ENCODE results near the gene CCL26. TPM values are rescaled to one million over a fixed set of nuclear protein-coding genes. Genes with fewer than 3 reads are reported as not detected.

CCL26 gene
- total RNA-seq, 1 donor from 2014 or later: 0.89 TPM

DNA sequence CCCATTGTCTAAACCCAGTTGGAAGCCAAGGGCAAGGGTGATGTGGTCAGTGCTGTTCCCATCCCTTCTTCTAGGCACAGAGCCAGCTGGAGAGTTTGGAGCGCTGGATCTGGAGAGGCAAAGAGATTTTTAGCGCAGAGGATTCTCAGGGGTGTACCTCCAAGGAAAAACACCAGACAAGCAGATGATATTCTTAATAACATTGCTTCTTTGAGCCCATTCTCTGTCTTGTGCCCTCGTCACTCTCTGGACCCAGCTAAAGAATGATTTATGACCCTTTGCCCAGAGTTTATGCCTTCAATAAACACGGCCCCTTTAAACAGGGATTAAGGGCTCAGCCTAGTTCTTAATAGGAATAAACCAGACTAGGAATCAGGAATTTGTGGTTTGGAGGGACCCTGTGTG lies 28.6 kb downstream of the CCL26 start:
- no peak for DNase-seq (ENCODE audit: low spot score)
- Mint-ChIP-seq H3K36me3 (ENCODE audit: low read depth) (no peaks in the 10 kb centered on the region), H3K27me3 (ENCODE audit: low read depth) (peaks cover 10% of the 10 kb centered on the region), H3K9me3 (no peaks in the 10 kb centered on the region), H3K4me3 (ENCODE audit: low read depth) (no peak overlapping the region), H3K27ac (no peak overlapping the region), H3K4me1 (ENCODE audit: low read depth) (peaks cover 8% of the 10 kb centered on the region)
- intact Hi-C loops (cut with micrococcal nuclease): no loop called here

DNA sequence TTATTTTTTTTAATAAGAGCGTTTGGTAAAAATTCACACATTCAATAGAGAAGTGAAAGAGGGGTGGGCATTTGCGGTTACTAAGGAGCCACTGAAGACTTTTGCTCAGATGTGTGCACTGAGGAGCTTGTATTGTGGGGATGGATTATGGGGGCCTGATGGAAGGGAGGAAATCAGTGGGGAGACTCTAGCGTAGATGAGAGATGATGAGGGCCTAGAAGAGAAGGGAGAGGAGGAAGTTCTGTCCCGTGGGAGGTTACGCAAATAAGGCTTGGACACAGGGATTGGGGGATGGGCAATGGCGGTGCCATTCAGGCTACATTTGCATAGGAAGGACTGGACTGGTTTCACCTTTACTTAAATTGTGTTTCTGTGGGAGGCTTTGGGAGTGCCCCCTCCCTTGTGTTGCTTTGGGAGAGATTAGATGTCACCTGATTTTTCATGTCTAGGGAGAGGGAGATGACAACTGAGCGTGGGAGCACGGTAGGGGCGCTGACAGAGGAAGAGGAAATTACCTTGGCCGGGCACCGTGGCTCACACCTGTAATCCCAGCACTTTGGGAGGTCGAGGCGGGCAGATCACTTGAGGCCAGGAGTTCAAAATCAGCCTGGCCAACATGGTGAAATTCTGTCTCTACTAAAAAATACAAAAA lies 31.0 kb downstream of the CCL26 start:
- intact Hi-C loops (cut with micrococcal nuclease): no loop called here
- H3K9me3 Mint-ChIP-seq: no peaks in the 10 kb centered on the region
- H3K27ac Mint-ChIP-seq: no peak overlapping the region
- H3K4me1 Mint-ChIP-seq (ENCODE audit: low read depth): peaks cover 10% of the 10 kb centered on the region
- peaks cover 17% of the 10 kb centered on the region for H3K27me3 Mint-ChIP-seq (ENCODE audit: low read depth)
- H3K36me3 Mint-ChIP-seq (ENCODE audit: low read depth): no peaks in the 10 kb centered on the region
- no peak for DNase-seq (ENCODE audit: low spot score)
- H3K4me3 Mint-ChIP-seq (ENCODE audit: low read depth): no peak overlapping the region

GRCh38 chr7:75739796-75740672 lies 32.0 kb downstream of the CCL26 start:
- intact Hi-C loops (cut with micrococcal nuclease): loop anchor here (2.0 to 5.0 kb wide), 3 partner anchors 177 to 253 kb away; partner anchors contain the start of genes POM121C and POR
- H3K4me1 Mint-ChIP-seq (ENCODE audit: low read depth): peaks cover 10% of the 10 kb centered on the region
- DNase-seq (ENCODE audit: low spot score): peak; percentile 65
- peak overlapping the region; percentile 89 for H3K4me3 Mint-ChIP-seq (ENCODE audit: low read depth)
- H3K27me3 Mint-ChIP-seq (ENCODE audit: low read depth): peaks cover 17% of the 10 kb centered on the region
- H3K9me3 Mint-ChIP-seq: no peaks in the 10 kb centered on the region
- H3K27ac Mint-ChIP-seq: peak overlapping the region; percentile 90
- no peaks in the 10 kb centered on the region for H3K36me3 Mint-ChIP-seq (ENCODE audit: low read depth)

DNA sequence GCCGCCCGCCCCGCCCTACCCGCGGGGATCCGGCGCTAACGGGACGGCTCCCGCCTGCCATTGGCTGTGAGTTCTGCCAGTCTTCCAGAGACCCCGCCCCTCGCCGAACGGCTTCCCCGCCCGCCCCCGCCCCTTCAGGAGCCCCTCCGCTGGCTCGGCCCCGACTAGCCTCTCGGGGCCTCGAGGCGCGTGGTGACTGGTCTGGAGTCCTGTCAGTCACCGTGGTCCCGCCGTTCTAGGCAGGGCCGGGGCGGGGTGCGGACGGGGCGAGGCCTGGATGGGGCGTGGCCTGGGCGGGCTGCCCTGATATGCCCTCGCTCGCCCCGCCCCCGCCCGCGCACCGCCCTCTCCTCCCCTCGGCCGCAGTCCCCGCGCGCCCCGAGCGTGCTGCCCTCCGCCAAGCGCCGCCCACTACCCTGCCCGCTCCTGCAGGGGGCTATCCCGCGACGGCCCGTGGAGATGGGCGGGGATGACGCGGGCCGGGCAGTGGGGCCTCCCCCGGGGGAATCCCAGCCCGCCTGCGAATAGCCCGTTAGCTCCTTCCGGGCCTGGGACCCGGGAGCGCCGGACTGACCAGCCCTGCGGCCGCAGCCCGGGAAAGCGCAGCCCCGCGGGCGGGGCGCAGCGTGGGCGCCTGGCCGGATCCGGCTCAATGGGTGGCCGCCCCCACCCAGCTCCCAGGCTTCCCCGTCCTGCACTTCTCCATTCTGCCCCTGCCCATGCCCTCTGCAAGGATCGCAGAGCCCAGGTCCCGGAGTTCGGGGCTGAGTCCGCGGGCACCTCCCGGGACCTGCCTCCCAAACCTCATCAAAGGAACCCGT lies 32.8 kb downstream of the CCL26 start:
- peak overlapping the region; percentile 89 for H3K4me3 Mint-ChIP-seq (ENCODE audit: low read depth)
- peak; percentile 98 for DNase-seq (ENCODE audit: low spot score)
- H3K4me1 Mint-ChIP-seq (ENCODE audit: low read depth): peaks cover 10% of the 10 kb centered on the region
- H3K27ac Mint-ChIP-seq: peak overlapping the region; percentile 90
- H3K9me3 Mint-ChIP-seq: no peaks in the 10 kb centered on the region
- H3K27me3 Mint-ChIP-seq (ENCODE audit: low read depth): peaks cover 17% of the 10 kb centered on the region
- H3K36me3 Mint-ChIP-seq (ENCODE audit: low read depth): no peaks in the 10 kb centered on the region
- intact Hi-C loops (cut with micrococcal nuclease): loop anchor here (2.0 to 5.0 kb wide), 3 partner anchors 178 to 252 kb away; partner anchors contain the start of genes POM121C and POR

DNA sequence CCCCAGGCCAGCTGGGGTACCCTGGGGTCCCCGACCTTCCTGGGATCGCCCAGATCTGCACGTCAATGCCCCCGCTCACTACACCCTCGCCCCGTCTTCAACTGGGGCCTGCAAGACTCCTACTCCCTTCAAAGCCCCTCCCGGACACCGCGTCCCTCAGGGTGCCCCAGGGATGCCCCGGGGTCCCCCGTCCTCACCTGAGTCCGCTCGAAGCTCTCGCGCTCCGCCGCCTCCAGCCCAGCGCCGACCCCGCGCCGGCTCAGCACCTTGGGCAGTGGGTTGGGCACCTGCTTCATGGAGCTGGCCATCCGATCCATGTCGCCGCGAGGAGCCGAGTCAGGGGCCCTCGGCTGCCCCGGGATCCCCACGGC lies 33.4 kb downstream of the CCL26 start, which contains the start of gene HIP1:
TSS of gene HIP1 (minus strand) at position 338 of the 371 bp plus-strand sequence. CDS start at position 317, 21 bp downstream.
- Mint-ChIP-seq H3K4me1 (ENCODE audit: low read depth) (peaks cover 10% of the 10 kb centered on the region), H3K36me3 (ENCODE audit: low read depth) (no peaks in the 10 kb centered on the region), H3K27me3 (ENCODE audit: low read depth) (peaks cover 17% of the 10 kb centered on the region), H3K9me3 (no peaks in the 10 kb centered on the region), H3K27ac (peak within 1 kb of the TSS; percentile 90), H3K4me3 (ENCODE audit: low read depth) (peak within 1 kb of the TSS; percentile 89)
- intact Hi-C loops (cut with micrococcal nuclease): loop anchor here (2.0 to 5.0 kb wide), 3 partner anchors 179 to 252 kb away; partner anchors contain the start of genes POM121C and POR
- DNase-seq (ENCODE audit: low spot score): no peak

GRCh38 chr7:75737856-75738603 lies 34.0 kb downstream of the CCL26 start:
- no peak for DNase-seq (ENCODE audit: low spot score)
- Mint-ChIP-seq H3K27me3 (ENCODE audit: low read depth) (peaks cover 15% of the 10 kb centered on the region), H3K36me3 (ENCODE audit: low read depth) (no peaks in the 10 kb centered on the region), H3K9me3 (no peaks in the 10 kb centered on the region), H3K27ac (peak overlapping the region; percentile 58), H3K4me1 (ENCODE audit: low read depth) (peaks cover 10% of the 10 kb centered on the region), H3K4me3 (ENCODE audit: low read depth) (peak overlapping the region; percentile 87)
- intact Hi-C loops (cut with micrococcal nuclease): loop anchor here (2.0 to 5.0 kb wide), 3 partner anchors 179 to 251 kb away; partner anchors contain the start of genes POM121C and POR

DNA sequence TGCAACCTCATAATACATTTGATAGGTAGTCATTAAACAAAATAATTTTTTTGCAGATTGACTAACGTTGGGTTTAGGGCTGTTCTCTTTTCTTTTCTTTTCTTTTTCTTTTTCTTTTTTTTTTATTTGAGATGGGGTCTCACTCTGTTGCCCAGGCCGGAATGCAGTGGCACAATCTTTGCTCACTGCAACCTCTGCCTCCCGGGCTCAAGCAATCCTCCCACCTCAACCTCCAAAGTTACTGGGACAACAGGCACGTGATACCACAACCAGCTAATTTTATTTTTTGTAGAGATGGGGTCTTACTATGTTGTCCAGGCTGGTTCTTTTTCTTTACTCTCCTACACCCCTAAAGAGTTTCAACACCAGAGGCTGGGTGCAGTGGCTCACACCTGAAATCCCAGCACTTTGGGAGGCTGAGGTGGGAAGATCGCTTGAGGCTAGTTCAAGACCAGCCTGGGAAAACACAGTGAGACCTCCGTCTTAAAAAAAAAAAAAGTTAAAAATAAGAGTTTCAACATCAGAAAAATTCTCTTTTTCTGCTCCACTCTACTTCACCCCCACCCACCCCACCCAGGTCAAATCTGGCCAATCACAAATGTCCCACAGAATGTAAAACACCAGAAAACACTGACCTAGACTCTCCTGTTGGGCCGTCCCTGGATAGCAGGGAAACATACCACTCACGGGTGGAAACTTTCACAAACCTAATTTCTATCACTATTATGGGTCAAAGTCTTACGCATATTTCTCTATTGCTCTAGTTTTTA lies 36.2 kb downstream of the CCL26 start:
- DNase-seq (ENCODE audit: low spot score): no peak
- H3K4me3 Mint-ChIP-seq (ENCODE audit: low read depth): no peak overlapping the region
- intact Hi-C loops (cut with micrococcal nuclease): loop anchor here (5.0 kb wide), 2 partner anchors 182 to 208 kb away; partner anchors contain the start of gene POR
- H3K4me1 Mint-ChIP-seq (ENCODE audit: low read depth): peaks cover 6% of the 10 kb centered on the region
- H3K9me3 Mint-ChIP-seq: no peaks in the 10 kb centered on the region
- no peak overlapping the region for H3K27ac Mint-ChIP-seq
- H3K36me3 Mint-ChIP-seq (ENCODE audit: low read depth): no peaks in the 10 kb centered on the region
- peaks cover 9% of the 10 kb centered on the region for H3K27me3 Mint-ChIP-seq (ENCODE audit: low read depth)

GRCh38 chr7:75734586-75735458 lies 37.2 kb downstream of the CCL26 start:
- H3K4me1 Mint-ChIP-seq (ENCODE audit: low read depth): peaks cover 6% of the 10 kb centered on the region
- no peaks in the 10 kb centered on the region for H3K36me3 Mint-ChIP-seq (ENCODE audit: low read depth)
- H3K27me3 Mint-ChIP-seq (ENCODE audit: low read depth): peaks cover 6% of the 10 kb centered on the region
- no peak overlapping the region for H3K27ac Mint-ChIP-seq
- no peaks in the 10 kb centered on the region for H3K9me3 Mint-ChIP-seq
- no peak for DNase-seq (ENCODE audit: low spot score)
- intact Hi-C loops (cut with micrococcal nuclease): loop anchor here (5.0 kb wide), 2 partner anchors 182 to 208 kb away; partner anchors contain the start of gene POR
- H3K4me3 Mint-ChIP-seq (ENCODE audit: low read depth): no peak overlapping the region

DNA sequence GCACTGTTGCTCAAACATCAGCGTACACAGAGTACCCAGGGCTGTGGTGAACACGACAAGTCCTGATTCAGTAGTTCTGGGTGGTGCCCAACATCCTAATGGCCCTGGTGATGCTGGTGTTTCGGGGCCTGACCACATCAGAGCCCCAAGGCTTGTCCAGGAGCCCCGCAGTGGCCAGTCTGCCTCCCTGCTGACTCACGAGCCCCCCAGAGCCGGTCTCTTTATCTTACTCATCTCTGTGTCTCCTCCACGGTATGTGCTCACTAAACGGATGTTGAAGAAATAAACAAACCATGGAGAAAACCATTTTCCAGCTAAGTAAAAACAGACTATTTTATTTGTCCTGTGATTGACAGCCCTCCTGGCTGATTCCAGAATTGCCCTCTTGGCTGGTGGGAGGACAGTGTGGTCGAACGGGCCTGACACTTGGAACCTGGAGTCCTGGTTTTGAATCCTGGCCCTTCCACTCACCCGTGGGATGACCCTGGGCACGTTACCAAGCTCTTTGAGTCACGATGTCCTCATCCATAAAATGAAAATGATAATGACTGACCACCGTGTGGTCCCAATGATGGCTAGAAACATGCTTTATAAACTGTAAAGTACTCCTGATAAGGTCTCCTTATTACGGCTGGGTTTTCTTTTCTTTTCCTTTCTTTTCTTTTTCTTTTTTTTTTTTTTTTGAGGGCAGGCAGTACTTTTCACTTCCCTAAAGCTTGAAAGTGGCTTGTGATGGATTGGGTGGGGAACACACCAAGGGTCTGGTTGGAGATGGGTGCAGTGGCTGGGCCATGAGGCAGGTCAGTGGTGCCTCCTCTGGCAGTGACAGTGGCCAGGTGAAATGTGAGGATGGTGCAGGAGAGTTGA lies 39.0 kb downstream of the CCL26 start:
- Mint-ChIP-seq H3K36me3 (ENCODE audit: low read depth) (no peaks in the 10 kb centered on the region), H3K27ac (no peak overlapping the region), H3K4me3 (ENCODE audit: low read depth) (no peak overlapping the region), H3K4me1 (ENCODE audit: low read depth) (peaks cover 12% of the 10 kb centered on the region), H3K27me3 (ENCODE audit: low read depth) (peaks cover 5% of the 10 kb centered on the region), H3K9me3 (no peaks in the 10 kb centered on the region)
- no peak for DNase-seq (ENCODE audit: low spot score)
- intact Hi-C loops (cut with micrococcal nuclease): no loop called here

GRCh38 chr7:75732016-75732521 lies 39.9 kb downstream of the CCL26 start:
- H3K4me3 Mint-ChIP-seq (ENCODE audit: low read depth): no peak overlapping the region
- H3K27me3 Mint-ChIP-seq (ENCODE audit: low read depth): peaks cover 5% of the 10 kb centered on the region
- no peak overlapping the region for H3K27ac Mint-ChIP-seq
- H3K4me1 Mint-ChIP-seq (ENCODE audit: low read depth): peaks cover 15% of the 10 kb centered on the region
- intact Hi-C loops (cut with micrococcal nuclease): no loop called here
- H3K9me3 Mint-ChIP-seq: no peaks in the 10 kb centered on the region
- H3K36me3 Mint-ChIP-seq (ENCODE audit: low read depth): no peaks in the 10 kb centered on the region
- no peak for DNase-seq (ENCODE audit: low spot score)

Data from activated T-helper 2 cell treated with anti-CD3 and anti-CD28 coated beads, Interferon-gamma antibody, Interleukin-2, Interleukin-4, amounts not matched to agents 10 μg/mL and 5 μg/mL and 100 μg/mL, durations not matched to agents 14 hours and 24 hours and 36 hours (primary cell).